LHCN-M2 (cell line): ENCODE data around the gene ADAMTSL2. TPM values are rescaled to one million over a fixed set of nuclear protein-coding genes. Genes with fewer than 3 reads are reported as not detected.
"Not testable (repeated sequence)": the region's sequence is repeated elsewhere in the genome, so short reads cannot be mapped to it uniquely, and the experiment has no call there.

Experiments
- DNase-seq: peaks from one replicate; pipeline ENCODE4 v3.0.0-alpha.2; 2012; ENCODE audit warnings: low read depth
- total RNA-seq: library from RNA; depleted of rRNA; stranded (reverse); fragments of >200 nt; gene quantifications from 2 replicates; pipeline ENCODE4 v1.2.3, GENCODE V29; 2014

ADAMTSL2 gene
- total RNA-seq, 1 experiment from 2014 or later = not detected

DNA sequence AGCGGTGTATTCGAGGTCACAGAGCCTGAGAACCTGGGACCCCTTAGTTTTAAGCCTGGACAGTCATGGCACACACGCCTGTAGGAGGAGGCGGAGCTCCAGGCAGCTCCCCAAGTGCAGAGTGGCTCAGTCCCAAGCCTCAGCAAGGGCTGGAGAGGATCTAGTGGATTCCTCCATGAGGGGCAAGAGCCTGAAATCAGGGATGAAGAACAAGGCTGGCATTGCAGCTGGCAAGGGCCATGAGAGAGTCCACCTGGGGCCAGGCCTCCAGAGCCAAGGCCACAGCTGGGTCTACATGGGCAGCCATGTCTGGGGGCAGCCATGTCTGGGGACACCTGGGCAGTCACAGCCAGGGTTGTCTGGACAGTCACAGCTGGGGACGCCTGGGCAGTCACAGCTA is 21.9 kb downstream of the ADAMTSL2 start:
- no peak for DNase-seq

- DNase-seq = no peak
Observed at GRCh38 chr9:133557581-133557980, 23.1 kb downstream of the ADAMTSL2 start.

DNA sequence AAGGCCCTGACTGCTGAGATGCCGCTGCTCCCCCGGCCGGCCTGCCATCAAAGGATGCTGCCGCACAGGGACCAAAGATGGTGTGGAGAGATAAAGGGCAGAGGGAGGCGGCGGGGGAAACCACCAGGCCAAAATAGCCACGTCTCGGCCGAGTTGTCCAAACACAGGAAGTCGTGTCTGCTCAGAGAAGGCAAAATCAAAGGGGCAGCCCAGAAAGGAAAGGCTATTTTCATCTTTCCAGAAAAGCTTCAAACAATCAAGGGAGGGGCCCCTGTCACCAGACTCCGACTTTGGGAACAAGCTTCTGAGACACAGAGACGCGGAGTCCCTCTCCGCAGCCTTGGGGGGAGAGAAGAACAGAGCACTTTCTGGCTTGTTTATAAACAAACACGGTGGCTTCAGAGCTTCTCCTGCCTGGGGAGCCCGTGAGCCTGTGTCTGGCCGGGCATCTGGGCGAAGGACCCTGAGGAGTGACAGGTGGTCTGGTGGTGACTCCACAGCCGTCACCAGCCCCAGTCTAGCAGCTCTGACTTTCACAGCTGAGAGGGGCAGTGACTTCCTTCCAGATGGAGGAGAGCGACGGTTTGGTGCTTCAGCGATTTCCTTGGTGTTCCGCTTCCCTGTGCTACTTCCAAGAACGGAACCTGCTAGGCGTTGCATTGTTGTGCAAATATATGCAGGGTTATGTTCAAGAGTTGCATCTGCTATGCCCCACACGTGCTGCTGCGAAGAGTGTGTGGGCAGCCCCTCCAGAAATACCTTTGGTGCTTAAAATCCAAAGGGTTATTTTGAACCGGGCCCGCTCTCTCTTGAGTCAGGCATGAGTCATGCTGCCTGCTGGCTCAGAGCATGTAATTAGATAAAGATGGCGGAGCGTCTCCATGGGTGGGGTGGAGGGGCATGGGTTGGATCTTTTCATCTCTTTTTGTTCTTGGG is 24.0 kb downstream of the ADAMTSL2 start:
- DNase-seq = peak; percentile 74

DNA sequence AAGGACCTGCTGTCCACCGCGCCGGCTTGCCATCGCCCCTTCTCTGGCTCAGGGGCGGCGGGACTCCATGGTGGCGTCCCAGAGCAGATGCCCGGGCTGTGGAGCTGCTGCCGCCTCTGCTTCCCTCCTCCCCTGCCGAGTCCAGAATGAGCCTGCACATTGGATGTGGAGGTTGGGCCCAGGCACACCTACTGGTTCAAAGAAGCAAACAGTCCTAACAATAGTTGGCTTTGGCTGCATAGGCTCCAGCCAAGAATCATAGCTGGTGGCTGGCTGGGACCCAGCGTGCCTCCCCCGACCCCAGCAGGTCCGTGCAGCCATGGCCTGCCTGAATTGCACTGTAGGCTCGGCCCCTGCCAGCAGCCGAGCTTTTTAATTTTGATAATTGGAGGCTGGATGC is 25.8 kb downstream of the ADAMTSL2 start:
- no peak for DNase-seq

DNA sequence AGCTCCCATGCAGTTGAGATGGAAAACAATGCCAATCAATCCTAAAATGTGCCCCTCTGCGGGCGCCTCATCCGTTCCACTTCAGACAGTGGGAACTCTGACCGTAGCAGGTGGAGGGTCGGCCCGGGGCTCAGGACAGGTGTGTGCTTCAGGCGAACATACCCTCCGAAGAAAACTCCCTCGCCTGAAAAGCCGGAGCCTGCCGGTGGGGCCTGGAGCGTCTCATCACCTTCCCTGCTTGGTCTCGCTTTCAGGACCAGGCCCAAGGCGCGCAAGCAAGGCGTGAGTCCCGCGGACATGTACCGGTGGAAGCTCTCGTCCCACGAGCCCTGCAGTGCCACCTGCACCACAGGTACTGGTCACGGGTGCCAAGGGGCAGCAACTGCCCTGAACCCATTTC is 26.4 kb downstream of the ADAMTSL2 start:
- no peak for DNase-seq

GRCh38 chr9:133561976-133562554 is 27.6 kb downstream of the ADAMTSL2 start:
- peak; percentile 11 for DNase-seq

- no peak for DNase-seq
Observed at GRCh38 chr9:133562611-133563290, 28.2 kb downstream of the ADAMTSL2 start.

GRCh38 chr9:133563291-133563796 is 28.8 kb downstream of the ADAMTSL2 start:
- no peak for DNase-seq

DNA sequence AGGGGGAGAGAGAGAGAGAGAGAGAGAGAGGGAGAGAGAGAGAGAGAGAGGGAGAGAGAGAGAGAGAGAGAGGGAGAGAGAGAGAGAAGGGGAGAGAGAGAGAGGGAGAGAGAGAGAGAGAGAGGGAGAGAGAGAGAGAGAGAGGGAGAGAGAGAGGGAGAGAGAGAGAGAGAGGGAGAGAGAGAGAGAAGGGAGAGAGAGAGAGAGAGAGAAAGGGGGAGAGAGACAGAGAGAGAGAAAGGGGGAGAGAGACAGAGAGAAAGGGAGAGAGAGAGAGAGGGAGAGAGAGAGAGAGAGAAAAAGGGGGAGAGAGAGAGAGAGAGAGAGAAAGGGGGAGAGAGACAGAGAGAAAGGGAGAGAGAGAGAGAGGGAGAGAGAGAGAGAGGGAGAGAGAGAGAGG is 29.3 kb downstream of the ADAMTSL2 start:
- not testable (repeated sequence) for DNase-seq

- no peak for DNase-seq
Observed at GRCh38 chr9:133564451-133565116, 30.1 kb downstream of the ADAMTSL2 start.

- DNase-seq = no peak
Observed at GRCh38 chr9:133566382-133566781, 31.9 kb downstream of the ADAMTSL2 start.

DNA sequence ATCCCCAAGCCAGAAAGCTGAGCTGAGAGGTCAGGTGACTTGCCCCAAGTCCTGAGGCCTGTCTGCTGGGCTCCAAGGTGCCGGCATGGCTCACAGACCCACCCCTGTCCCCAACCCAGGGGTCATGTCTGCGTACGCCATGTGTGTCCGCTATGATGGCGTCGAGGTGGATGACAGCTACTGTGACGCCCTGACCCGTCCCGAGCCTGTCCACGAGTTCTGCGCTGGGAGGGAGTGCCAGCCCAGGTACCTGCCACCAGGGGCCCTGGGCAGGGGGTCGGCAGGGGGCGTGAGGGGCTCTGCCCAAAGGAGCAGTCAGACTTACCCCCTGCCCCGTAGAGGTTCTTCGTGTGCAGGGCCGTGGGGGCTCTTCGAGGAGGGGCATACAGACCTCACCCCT is 32.3 kb downstream of the ADAMTSL2 start:
- no peak for DNase-seq

- DNase-seq = no peak
Observed at GRCh38 chr9:133568186-133568585, 33.7 kb downstream of the ADAMTSL2 start.

DNA sequence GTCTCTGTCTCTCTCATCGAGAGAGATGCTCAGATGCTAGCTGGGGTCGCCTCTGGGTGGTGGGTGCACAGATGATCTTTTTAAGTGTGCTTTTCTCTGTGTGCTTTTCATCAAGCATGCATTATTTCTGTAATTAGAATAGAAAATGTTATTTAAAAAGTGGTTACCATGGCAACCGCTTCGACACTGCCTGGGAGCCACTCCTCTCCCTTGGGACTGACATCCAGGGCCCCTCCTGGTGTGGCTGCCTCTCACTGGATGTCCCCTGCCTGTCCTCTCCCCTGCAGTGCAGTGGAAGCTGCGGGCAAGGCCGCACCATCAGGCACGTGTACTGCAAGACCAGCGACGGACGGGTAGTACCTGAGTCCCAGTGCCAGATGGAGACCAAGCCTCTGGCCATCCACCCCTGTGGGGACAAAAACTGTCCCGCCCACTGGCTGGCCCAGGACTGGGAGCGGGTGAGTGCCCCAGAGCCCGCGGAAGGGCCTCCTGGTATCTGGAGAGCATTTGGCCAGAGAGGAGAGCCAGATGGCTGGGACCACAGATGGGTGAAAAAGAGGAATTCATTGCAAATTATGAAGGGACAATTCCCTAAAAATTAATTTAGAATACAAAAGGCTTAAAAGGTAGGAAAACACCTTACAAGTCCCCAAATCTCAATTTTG is 34.7 kb downstream of the ADAMTSL2 start:
- no peak for DNase-seq

GRCh38 chr9:133569891-133570690 is 35.6 kb downstream of the ADAMTSL2 start:
- DNase-seq = no peak

DNA sequence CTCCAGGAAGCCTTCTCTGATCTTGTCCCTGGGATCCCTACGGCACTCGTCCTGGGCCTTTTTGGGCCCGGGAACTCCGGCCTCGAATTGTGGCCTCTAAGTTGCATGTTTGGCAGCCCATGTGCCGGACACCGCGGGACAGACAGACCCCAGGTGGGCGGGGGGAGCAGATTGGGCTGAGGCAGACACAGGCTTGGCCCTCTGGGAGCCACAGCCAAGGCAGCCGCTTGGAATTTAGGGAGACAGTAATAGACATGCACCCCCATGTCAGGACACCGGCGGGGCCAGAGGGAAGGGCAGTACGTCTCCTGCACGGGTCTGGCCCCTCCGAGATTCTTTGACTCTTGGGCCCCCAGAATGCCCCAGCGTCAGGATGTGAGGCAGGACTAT is 36.2 kb downstream of the ADAMTSL2 start:
- no peak for DNase-seq

DNA sequence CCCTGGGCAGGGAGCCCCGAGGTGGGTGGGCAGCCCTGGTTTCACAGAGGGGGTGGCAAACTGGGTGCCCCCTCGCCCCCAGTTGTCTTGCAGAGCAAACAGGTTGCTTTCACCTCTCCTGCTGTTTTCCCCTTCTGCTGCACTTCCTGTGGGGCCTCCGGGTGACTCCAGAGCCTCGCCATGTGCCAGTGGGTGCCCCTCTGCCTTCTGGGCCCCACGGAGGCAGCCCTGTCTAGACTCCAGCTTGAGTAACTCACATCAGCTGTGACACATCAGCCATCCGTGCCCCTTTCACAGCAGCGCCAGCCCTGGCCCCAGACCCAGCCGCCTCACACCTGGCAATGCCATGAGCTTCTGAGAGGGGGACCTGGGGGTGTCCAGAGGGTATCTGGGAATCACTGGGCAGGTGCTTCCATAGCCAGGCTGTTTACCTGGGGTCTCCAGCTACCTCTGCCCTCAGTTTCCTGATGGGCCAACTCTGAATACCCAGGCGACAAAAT is 36.9 kb downstream of the ADAMTSL2 start:
- no peak for DNase-seq

GRCh38 chr9:133571896-133572595 is 37.5 kb downstream of the ADAMTSL2 start:
- no peak for DNase-seq

GRCh38 chr9:133572821-133573361 is 38.4 kb downstream of the ADAMTSL2 start:
- DNase-seq = no peak
